HG03039 (cell line): Measurements from ENCODE around the gene CBFA2T3.

Experiments used
- ATAC-seq: cut with Tn5 transposase; IDR thresholded peaks from one replicate; pipeline ENCODE4 v1.9.1; 2021; ENCODE audit warnings: mild to moderate bottlenecking, moderate library complexity; ENCODE audit not compliant: unreplicated experiment

The CBFA2T3 gene

GRCh38 chr16:88880226-88881006 lies 96.6 kb downstream of the CBFA2T3 start:
- no peak for ATAC-seq

DNA sequence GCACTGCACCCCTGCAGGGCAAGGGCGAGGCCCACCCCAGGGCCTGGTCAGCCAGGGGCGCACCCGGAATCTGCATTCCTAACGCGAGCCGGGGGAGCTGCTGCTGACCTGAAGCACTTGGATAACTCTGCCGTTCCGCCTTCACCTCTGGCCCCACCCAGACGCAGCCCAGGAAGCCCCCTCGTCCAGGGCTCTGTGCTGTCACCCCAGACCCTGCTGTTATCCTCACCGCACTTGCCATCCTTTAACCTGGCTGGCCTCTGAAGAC lies 97.3 kb downstream of the CBFA2T3 start:
- no peak for ATAC-seq

- no peak for ATAC-seq
Measured at GRCh38 chr16:88878967-88879787, 97.8 kb downstream of the CBFA2T3 start.

GRCh38 chr16:88878356-88878755 lies 98.7 kb downstream of the CBFA2T3 start:
- ATAC-seq: no peak

DNA sequence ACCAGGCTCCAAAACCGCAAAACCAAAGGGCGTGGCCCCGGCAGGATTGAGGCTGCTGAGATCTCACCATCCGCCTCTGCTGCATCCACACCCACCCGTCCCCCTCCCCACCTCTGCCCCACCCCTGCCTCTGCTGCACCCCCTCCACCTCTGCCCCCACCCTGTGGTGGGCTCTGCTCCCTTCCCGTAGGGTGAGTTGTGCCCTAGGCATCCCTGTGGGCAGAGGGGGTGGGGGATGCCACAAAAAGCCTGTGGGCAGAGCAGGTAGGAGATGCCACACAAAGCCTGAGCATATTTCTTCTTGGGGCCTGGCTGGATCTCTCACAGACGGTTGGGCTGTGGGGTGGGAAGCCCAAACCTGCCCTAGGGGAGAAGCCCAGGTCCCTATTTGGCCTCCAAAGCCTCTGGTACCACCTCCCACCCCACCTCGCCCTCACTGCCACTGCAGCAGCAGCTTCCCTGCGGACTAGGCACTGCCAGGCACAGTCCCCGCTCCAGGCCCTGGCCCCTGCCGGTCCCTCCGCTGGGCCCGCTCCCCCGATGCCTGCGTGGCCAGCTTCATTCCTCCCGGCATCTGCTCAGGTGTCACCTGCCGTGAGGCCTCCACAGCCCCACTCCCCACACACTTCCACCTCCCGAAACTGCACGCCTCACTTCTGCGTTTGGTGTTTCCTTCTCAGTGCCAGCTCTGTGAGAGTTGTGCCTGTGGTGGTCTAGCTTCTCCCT lies 99.3 kb downstream of the CBFA2T3 start:
- no peak for ATAC-seq

DNA sequence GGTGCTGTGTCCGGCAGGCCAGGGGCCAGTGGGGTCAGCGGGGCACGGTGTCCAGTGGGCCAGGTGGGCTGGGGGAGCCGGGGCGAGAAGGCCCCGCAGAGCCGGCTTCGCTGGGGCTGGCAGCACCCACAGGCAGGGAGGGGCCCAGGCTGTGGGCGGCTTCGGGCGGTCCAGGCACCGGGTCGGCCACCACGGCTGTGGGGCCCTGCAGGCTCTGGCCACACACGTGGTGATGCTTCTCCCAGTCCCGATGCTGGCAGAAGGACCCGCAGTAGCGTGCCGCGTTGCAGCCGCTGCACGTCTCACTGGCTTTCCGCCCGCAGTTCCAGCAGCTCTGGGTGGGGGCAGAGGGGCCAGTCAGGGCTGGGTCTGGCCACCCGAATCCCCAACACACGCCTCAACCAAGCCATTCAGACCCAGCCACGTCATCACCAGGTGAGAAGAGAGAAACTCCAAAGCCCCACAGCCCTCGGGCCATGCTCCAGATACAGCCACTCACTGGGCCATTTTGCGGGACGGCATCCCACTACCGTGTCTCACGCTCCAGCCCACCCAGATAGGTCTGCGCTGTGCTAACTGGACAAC lies 100.0 kb downstream of the CBFA2T3 start:
- ATAC-seq: no peak

GRCh38 chr16:88875703-88876234 lies 101.2 kb downstream of the CBFA2T3 start:
- no peak for ATAC-seq

DNA sequence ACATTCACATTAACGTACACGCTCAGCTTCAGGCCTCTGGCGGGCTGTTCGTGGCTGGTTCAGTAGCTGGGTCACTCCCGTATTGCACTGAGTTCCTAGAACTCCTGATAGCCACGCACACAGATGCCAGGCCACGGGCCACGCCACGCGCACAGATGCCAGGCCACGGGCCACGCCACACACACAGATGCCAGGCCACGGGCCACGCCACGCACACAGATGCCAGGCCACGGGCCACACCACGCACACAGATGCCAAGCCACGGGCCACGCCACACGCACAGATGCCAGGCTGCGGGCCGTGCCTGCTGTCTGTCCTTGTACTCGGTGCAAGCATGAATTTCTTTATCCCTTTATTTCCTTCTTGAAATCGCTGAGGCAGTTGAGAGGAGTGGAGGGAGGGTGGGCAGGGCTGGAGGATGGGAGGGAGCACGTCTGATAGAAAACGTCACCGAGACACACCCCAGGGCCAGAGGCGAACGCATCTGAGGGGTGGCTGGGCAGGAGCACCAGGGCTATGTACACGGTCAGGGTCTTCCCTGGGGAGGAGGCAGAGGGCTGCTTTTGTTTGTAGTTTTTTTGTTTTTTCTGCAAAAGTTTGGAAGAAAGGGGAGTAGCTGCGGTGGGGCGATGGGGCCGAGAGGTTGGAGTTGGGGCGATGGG lies 101.9 kb downstream of the CBFA2T3 start:
- no peak for ATAC-seq

GRCh38 chr16:88872650-88873331 lies 104.2 kb downstream of the CBFA2T3 start:
- ATAC-seq: no peak

GRCh38 chr16:88871730-88872416 lies 105.1 kb downstream of the CBFA2T3 start:
- ATAC-seq: no peak

- no peak for ATAC-seq
Measured at GRCh38 chr16:88871349-88871702, 105.7 kb downstream of the CBFA2T3 start.

DNA sequence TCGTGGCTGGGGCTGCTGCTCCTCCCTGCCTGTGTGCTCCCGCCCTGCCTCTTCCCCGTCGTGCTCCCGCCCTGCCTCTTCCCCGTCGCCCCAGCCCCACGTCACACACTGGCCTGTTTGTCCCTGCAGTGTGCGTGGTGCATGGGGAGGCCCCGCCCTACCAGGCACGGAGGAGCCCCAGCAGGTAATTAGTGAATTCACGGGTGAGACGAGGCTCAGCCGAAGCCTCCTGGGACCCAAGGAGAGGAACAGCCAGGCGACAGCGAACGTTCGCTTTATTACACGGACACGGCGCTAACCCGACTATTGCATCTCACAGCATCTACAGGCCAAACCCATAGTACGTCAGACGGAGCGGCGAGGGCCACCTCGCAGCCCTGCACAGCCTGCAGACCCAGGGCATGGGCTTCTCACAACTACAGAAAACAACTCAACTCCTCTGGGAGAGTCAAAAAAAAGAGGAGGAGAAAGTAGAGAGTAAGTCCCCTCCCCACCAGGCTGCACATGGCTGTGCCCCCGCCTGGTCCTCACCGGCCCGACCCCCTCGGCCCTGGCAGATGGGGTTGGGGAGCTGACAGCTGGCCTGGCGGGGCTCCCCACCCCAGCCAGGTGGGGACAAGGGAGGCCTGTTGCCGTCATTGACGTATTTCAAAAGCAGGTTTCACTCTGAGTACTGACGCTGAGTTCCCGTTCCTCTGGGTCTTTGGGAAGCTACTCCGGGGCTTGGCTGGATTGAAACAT lies 106.2 kb downstream of the CBFA2T3 start:
- ATAC-seq: no peak

DNA sequence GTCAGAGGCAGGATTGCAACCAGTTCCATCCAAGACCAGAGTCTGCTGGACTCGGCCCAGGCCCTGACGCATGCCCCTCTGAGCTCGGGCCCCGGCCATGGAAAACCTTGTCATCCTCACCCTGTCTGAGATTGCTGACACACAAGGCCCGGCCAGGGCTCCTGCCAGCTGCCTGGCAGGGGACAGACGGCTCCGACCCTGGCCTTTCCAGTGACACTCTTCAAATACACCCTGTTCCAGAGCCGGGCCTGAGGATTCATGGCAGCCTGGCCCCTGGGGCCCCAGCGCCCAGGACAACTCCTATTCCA lies 107.4 kb downstream of the CBFA2T3 start:
- no peak for ATAC-seq

DNA sequence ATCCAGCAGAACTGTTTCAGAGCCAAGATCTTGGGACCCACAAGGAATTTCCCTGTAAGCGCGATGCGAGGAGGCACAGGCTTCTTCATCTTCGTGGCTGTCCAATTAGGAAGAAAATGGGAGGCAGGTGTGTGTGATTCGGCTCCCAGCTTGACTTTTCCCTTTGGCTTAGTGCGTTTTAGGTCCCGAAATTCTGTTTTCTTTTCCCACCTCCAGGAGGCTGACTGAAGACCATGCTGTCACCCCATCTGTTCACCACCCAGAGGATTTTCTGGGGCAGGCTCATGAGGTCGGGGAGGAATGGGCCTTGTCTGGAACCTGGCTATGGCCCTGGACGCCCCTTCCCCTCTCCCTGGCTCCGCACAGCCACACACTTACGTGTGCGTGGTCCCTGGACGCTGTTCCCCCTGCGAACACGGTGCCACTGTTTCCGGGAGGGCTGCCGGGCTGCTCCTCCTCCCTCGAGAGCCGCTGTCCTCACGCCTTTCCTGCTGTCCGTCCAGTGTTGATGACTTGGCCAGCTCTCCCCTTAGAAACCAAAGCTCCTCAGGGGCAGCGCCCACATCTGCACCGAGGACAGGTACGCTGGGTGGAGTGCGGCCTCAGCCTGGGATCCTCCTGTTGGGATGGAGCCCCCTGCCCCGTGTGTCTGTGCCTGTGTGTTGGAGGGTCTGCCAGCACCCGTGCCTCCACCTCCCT lies 107.9 kb downstream of the CBFA2T3 start:
- no peak for ATAC-seq

GRCh38 chr16:88867581-88868246 lies 109.3 kb downstream of the CBFA2T3 start:
- no peak for ATAC-seq

GRCh38 chr16:88866151-88866920 lies 110.7 kb downstream of the CBFA2T3 start, which contains the start of gene PABPN1L:
Gene PABPN1L, minus strand, starts transcription at chr16:88866660. Its CDS starts 54 bp downstream, at chr16:88866606.
- no peak for ATAC-seq

- no peak for ATAC-seq
Measured at GRCh38 chr16:88865742-88866141, 111.3 kb downstream of the CBFA2T3 start.
